ENCODE measurements around the gene SLITRK5.
A peak's percentile ranks its signal among the peaks of the same experiment; 100 is the strongest.

The SLITRK5 gene, protein sequence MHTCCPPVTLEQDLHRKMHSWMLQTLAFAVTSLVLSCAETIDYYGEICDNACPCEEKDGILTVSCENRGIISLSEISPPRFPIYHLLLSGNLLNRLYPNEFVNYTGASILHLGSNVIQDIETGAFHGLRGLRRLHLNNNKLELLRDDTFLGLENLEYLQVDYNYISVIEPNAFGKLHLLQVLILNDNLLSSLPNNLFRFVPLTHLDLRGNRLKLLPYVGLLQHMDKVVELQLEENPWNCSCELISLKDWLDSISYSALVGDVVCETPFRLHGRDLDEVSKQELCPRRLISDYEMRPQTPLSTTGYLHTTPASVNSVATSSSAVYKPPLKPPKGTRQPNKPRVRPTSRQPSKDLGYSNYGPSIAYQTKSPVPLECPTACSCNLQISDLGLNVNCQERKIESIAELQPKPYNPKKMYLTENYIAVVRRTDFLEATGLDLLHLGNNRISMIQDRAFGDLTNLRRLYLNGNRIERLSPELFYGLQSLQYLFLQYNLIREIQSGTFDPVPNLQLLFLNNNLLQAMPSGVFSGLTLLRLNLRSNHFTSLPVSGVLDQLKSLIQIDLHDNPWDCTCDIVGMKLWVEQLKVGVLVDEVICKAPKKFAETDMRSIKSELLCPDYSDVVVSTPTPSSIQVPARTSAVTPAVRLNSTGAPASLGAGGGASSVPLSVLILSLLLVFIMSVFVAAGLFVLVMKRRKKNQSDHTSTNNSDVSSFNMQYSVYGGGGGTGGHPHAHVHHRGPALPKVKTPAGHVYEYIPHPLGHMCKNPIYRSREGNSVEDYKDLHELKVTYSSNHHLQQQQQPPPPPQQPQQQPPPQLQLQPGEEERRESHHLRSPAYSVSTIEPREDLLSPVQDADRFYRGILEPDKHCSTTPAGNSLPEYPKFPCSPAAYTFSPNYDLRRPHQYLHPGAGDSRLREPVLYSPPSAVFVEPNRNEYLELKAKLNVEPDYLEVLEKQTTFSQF

DNA sequence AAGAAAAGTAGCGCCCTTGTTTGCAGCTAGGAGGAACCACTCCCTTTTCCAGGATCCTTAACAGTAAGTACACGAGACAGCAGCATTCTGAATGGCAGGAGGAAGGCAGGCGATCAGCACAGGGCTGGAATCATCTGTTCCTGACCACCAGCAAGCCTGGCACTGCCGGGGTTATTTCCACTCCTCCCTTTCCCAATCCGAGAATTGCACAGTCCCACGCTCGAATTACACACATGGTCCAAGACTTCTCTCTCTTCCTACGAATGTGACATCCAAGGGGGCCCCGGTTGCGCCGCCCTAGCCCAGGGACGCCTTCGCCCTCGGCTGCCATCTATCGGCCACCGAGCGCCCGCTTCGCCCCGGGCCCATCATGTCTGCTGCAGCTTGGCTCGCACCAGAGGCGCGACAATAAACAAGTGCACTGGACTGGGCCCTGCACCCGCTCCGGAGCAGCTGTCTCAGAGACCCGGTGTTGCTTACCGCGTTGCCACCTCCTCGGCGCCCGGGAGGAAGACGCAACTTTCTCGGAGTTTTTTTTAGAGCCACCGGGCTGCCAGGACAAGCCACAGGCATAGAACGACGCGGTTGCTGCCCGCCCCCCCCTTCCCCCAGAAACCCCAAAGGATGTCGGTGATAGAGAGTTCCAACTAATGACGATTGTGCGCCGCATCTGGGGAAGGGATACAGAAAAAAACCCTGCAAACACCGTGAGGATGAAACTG lies at the start of gene SLITRK5:
TSS of gene SLITRK5 (plus strand) at position 341 of the 722 bp plus-strand sequence. CDS start 4,018 bp downstream, outside the sequence.
- DNase-seq (ENCODE audit: low read depth in 2 of 2, low spot score in 1 of 2): peak in 1 of 2 donors; percentile 31

DNA sequence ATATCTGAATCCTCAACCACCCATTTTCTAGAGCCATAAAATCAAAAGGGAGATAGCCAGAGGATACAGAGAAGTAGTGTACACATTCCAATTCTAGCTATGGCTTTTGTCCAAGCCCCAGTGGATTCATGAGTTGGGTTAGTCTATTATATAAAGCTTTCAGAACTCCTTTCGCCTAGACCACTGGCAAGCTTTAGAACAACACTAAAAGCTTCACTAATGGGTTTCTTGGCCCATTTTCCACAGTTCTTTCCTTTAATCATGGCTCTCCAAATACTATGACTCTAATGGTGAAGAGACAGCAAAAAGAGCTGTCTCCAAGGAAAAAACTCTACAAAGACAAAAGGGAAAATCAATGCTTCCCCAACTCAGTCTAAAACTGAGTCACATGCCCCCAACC lies 48.2 kb upstream of the SLITRK5 start:
- DNase-seq (ENCODE audit: low read depth in 2 of 2, low spot score in 1 of 2): no peak

DNA sequence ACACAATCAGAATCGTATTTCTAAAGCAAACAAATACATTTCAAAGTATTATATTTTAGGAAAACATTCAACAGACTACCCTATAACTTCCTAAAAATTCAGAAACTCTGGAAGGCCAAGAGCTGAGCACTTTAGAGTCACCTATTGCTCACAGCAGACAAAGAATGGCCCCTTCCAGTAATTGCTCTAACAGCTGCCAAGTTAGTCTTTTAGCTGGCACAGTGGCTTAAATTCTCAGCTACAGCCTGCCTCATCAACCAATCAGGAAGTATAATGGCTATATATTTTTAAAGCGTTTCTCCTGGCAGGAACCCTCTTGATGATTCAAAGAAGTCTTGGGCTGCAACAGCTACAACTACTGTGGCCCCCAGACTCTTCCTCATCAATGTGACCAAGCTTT lies 14.9 kb upstream of the SLITRK5 start:
- no peak for DNase-seq (ENCODE audit: low read depth in 2 of 2, low spot score in 1 of 2)

DNA sequence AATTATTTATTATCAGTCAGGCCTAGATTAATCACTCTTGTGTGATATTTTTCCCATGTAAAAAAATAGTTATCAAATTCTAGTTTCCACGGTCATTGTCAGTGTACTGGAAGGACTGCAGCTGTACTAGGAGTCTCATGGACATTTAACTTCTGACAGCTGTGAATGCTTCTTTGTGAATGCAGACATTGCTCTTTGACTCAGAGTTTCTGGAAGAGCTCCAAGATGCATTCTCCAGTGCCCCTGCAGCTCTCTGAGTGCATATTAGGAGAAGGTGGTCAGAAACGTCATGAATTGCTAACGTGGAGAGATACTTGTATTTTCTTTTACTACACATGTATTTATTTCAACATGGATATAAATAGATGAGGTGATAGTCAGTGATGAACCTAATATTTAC lies 9.7 kb upstream of the SLITRK5 start:
- DNase-seq (ENCODE audit: low read depth in 2 of 2, low spot score in 1 of 2): no peak

DNA sequence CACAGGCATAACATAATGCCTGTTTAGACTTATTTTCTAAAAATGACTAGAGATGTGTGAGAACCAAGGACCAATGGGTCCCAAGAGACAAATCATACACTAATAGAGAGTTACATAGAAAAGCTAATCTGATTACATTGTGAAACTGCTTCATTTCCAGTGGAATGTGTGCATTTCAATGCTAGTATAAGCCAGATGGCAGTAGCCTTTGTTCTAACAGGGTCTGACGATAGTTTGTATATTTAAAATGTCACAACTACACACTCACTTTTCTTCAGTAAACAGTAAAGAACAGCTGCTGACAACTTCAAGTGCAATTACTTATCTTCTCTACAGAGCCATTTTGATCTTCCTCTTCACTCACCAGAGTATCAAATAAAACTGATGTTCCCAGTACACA lies 4.3 kb upstream of the SLITRK5 start:
- DNase-seq (ENCODE audit: low read depth in 2 of 2, low spot score in 1 of 2): no peak

DNA sequence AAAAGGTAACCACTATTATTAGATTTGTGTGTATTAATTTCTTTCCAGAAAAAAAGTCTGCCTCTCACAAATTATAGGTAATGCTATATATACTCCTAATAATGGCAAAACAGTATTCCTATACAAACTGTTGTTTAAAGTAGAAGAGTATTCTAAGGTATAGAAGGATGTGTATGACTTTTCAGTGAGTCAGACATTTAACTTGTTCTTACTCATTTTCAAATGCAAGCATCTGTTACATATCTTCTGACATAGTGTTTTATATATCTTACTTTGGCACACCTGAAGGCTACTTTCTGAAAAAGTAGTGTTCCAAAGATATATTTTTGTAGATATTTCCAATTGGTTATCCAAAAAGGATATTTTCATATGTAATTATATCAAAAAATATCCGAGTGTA lies 3.5 kb upstream of the SLITRK5 start:
- DNase-seq (ENCODE audit: low read depth in 2 of 2, low spot score in 1 of 2): no peak

DNA sequence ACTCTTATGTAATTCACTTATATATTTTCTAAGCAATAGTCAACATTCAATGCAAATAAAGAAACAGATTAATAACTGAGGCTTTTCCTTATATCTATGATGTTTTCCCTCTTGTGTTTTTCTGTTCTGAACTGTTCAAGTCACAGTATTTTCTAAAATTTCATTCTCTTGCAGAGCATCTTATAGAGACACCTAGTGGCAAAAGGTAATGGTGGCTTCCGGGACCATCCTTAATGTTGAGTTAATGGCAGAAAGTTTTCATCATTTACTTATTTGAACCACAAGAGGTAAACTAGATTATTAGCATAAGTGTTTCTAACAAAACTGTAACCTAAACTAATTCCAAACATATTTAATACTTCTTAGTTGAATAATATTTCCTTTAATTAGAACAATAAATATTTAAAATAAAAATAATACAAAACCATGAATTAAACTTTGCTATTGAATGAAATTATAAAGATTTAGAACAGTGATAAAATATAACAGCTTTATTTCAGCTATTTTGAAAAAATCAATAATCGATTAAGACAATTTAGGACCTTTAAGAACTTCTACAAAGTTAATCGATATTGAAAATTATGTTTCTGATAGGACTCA lies 1.7 kb upstream of the SLITRK5 start:
- DNase-seq (ENCODE audit: low read depth in 2 of 2, low spot score in 1 of 2): no peak

DNA sequence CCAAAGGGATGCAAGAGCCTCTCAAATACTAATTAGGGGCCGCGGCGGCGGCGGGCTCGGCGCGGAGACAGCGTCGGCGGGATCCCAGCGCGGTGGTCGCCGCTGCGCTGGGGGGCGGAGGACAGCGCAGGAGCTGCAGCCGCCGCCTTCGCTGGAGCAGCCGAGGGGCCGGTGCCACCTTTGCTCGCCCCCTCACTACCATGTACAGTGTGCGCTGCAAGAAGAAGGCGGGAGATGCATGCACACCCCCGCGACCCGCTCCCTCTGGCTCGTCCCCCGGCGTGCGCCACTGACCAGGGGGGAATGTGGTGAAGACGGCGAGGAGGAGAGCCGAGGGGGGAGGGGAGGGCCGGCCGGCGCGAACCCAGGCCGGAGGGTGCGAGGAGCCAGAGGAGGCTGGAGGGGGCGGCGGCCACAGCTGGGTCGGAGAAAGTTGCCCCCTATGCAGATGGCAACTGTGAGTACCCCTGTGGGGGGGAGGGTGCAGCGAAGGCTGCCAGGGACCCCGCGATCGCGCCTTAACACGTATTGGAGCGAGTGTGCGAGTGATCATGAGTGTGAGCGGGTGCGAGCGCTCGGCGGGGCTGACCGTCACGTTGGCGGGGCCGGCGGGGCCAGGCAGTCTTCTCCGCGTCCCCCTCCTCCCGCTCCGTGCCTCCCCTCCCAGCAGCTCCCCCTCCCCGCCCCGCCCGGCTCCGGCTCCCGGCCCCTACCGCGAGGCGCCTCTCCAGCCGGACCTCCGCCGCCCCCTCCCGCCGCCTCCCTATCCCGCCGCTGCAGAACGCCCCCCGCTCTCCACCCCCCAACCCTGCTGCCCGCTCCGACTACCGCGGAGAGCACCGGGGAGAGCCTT lies 808 bp downstream of the SLITRK5 start:
- DNase-seq (ENCODE audit: low read depth in 2 of 2, low spot score in 1 of 2): no peak

DNA sequence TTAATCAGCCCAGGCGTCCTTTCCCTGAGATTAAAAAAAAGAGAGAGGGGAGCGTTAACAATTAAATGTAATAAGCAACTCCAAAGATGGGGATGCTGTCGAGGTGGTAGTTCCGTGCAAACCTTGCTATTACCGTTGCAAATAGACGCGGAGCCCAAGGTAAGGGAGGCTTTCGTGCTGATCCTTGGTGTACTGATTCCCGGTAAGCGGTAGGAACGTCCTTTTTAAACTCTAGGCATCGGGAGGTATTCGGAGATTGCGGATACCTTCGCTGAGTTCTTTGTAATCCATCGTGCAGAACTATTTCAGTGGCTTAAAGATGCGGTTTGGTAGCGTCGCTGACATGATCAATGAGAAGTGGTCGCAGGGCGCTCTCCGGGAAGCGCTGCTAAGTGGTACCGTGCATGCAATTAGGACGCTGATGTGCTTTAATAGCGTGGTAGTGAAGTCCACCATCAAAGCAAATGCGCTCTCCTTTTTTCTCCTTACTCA lies 3.1 kb downstream of the SLITRK5 start:
- no peak for DNase-seq (ENCODE audit: low read depth in 2 of 2, low spot score in 1 of 2)

DNA sequence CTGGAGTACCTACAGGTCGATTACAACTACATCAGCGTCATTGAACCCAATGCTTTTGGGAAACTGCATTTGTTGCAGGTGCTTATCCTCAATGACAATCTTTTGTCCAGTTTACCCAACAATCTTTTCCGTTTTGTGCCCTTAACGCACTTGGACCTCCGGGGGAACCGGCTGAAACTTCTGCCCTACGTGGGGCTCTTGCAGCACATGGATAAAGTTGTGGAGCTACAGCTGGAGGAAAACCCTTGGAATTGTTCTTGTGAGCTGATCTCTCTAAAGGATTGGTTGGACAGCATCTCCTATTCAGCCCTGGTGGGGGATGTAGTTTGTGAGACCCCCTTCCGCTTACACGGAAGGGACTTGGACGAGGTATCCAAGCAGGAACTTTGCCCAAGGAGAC lies 4.7 kb downstream of the SLITRK5 start:
- no peak for DNase-seq (ENCODE audit: low read depth in 2 of 2, low spot score in 1 of 2)

DNA sequence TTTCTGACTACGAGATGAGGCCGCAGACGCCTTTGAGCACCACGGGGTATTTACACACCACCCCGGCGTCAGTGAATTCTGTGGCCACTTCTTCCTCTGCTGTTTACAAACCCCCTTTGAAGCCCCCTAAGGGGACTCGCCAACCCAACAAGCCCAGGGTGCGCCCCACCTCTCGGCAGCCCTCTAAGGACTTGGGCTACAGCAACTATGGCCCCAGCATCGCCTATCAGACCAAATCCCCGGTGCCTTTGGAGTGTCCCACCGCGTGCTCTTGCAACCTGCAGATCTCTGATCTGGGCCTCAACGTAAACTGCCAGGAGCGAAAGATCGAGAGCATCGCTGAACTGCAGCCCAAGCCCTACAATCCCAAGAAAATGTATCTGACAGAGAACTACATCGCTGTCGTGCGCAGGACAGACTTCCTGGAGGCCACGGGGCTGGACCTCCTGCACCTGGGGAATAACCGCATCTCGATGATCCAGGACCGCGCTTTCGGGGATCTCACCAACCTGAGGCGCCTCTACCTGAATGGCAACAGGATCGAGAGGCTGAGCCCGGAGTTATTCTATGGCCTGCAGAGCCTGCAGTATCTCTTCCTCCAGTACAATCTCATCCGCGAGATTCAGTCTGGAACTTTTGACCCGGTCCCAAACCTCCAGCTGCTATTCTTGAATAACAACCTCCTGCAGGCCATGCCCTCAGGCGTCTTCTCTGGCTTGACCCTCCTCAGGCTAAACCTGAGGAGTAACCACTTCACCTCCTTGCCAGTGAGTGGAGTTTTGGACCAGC lies 5.3 kb downstream of the SLITRK5 start:
- DNase-seq (ENCODE audit: low read depth in 2 of 2, low spot score in 1 of 2): no peak

DNA sequence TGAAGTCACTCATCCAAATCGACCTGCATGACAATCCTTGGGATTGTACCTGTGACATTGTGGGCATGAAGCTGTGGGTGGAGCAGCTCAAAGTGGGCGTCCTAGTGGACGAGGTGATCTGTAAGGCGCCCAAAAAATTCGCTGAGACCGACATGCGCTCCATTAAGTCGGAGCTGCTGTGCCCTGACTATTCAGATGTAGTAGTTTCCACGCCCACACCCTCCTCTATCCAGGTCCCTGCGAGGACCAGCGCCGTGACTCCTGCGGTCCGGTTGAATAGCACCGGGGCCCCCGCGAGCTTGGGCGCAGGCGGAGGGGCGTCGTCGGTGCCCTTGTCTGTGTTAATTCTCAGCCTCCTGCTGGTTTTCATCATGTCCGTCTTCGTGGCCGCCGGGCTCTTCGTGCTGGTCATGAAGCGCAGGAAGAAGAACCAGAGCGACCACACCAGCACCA lies 5.9 kb downstream of the SLITRK5 start:
- DNase-seq (ENCODE audit: low read depth in 2 of 2, low spot score in 1 of 2): no peak

DNA sequence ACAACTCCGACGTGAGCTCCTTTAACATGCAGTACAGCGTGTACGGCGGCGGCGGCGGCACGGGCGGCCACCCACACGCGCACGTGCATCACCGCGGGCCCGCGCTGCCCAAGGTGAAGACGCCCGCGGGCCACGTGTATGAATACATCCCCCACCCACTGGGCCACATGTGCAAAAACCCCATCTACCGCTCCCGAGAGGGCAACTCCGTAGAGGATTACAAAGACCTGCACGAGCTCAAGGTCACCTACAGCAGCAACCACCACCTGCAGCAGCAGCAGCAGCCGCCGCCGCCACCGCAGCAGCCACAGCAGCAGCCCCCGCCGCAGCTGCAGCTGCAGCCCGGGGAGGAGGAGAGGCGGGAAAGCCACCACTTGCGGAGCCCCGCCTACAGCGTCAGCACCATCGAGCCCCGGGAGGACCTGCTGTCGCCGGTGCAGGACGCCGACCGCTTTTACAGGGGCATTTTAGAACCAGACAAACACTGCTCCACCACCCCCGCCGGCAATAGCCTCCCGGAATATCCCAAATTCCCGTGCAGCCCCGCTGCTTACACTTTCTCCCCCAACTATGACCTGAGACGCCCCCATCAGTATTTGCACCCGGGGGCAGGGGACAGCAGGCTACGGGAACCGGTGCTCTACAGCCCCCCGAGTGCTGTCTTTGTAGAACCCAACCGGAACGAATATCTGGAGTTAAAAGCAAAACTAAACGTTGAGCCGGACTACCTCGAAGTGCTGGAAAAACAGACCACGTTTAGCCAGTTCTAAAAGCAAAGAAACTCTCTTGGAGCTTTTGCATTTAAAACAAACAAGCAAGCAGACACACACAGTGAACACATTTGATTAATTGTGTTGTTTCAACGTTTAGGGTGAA lies 6.6 kb downstream of the SLITRK5 start:
- no peak for DNase-seq (ENCODE audit: low read depth in 2 of 2, low spot score in 1 of 2)

DNA sequence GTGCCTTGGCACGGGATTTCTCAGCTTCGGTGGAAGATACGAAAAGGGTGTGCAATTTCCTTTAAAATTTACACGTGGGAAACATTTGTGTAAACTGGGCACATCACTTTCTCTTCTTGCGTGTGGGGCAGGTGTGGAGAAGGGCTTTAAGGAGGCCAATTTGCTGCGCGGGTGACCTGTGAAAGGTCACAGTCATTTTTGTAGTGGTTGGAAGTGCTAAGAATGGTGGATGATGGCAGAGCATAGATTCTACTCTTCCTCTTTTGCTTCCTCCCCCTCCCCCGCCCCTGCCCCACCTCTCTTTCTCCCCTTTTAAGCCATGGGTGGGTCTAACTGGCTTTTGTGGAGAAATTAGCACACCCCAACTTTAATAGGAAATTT lies 7.2 kb downstream of the SLITRK5 start:
- no peak for DNase-seq (ENCODE audit: low read depth in 2 of 2, low spot score in 1 of 2)

DNA sequence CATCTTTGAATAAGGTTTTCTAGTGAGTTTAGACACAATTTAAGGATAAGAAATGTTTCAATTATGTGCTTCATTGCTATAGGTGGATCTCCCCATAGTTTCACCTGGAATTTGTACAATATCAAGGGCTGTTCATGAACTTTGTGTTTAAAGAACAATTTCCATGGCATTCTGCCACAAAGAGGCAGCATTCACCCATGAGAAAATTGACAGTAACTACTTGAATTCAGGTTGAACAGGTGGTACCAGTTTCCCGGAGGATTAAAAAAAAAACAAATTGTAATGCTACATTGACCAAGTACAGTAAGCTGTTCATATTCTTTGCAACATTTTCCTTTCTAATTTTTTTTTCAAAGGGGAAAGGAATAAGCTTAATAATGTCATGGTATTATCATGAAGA lies 9.1 kb downstream of the SLITRK5 start:
- no peak for DNase-seq (ENCODE audit: low read depth in 2 of 2, low spot score in 1 of 2)

DNA sequence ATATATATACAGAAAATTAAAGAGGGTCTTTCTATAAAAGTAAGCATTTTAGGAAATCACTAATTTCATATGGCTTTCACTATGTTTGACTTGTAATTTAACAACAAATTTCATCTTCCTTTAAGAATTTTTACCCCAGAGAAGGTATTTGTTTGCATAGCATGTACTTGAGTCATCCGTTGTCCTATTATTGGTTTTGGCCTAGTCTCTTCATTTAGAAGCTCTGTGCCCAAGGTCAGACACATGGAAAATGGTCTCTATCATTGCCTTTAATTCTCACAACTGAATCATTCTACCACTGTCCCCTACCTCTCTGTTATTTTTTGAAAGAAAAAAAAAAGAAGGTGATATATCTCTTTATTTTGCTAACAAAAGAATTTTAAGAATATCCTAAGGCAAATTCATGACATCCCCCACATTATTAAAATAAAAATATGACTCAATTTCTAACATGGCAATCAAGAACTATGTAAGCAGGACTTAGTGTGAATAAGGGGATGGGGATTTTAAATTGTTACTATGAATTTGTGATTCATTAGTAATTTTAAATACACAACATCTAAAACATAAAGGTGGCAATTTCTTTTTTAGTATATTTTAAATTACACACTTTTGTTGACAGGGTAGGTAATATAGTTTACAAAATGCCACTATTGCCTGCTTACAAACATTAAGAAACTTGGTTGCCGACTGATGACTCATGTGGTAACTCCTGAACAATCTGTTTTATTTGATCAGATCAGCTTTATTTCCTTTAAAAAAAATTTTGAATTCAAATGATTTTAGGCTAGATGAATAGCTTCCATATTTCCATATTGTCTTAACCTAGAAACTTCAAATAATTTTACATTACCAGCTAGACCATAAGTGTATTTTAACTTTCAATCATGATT lies 13.9 kb downstream of the SLITRK5 start:
- DNase-seq (ENCODE audit: low read depth in 2 of 2, low spot score in 1 of 2): no peak

DNA sequence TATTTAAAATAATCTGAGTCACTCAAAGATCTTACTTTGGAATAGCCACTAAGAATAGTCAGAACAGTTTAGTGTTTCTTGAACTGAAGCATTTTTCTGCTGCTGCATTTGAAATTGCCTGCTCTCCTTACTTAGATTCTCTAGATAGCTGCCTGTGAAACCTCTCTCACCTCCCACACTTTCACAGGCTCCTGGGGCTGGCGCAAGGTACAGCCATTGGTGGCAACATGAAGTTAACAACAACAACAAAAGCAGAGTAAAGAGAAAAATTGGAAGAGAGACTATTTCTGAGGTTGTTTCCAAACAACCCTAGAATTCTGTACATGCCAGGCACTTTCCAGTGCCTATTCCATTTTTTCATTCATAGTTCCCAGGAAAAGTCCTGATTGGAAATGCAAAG lies 25.3 kb downstream of the SLITRK5 start:
- DNase-seq (ENCODE audit: low read depth in 2 of 2, low spot score in 1 of 2): no peak

Data from stimulated activated CD8-positive, alpha-beta memory T cell treated with anti-CD3 and anti-CD28 coated beads, Interleukin-4, amount 100 ng/mL, for 1 hour (primary cell).